ENCODE results near the gene LBHD2.

The LBHD2 gene

DNA sequence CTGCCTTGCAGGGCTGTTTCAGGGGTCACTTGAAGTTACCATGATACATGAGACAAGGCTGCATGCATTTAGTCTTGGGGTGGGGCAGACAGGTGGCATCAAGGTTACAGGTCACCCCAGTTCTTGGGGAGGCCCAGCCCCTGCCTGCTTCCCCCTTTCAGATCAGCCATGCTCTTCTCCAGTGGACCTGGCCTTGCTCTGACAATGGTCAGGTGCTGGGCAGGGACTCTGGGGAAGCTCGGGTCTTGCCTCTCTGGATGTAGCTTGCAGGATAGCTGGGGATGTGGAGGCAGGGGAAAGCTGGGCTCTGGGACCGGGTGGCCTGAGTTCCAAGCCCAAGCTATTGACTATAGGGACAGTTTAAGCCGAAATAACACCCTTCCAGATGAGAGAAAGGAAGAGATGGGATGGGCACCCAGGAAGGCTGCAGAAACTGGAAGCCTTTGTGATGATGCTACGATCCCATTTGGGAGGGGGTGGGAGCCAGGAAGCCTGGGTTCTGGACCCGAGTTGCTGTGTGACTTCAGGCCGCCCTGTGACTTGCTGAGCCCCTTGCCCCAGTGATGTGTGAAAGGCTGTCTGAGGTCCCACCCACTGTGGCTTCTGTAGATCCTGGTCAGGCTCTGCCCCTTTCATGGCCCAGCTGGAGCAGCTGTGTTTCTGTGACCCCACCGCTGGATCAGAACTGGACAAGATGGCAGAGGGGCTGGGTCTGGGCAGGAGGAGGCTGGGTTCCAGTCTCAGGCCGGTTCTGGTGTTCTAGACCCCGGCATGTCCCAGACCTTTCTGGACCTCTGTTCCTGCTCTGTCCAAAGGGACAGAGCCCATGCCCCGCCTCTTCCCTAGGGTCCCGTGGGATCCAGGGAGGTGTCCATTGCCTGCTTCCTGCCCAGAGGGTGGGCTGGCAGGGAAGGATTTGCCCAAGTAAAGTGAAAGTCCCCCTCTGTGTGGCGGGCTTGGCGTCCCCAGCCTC, 41.4 kb downstream of the LBHD2 start:
- DNase-seq (ENCODE audit: low read depth in 1 of 2, low spot score in 1 of 2) = no peak
- TF ChIP-seq GABPA (IDR thresholded peaks at IDR 0.05; ENCODE audit: low read depth) (no peak), POLR2AphosphoS5 (IDR thresholded peaks at IDR 0.05; ENCODE audit: low read depth) (no peak), SPI1 (IDR thresholded peaks at IDR 0.05; ENCODE audit: borderline replicate concordance, low read depth) (no peak)
- TF ChIP-seq, protein P1, sequence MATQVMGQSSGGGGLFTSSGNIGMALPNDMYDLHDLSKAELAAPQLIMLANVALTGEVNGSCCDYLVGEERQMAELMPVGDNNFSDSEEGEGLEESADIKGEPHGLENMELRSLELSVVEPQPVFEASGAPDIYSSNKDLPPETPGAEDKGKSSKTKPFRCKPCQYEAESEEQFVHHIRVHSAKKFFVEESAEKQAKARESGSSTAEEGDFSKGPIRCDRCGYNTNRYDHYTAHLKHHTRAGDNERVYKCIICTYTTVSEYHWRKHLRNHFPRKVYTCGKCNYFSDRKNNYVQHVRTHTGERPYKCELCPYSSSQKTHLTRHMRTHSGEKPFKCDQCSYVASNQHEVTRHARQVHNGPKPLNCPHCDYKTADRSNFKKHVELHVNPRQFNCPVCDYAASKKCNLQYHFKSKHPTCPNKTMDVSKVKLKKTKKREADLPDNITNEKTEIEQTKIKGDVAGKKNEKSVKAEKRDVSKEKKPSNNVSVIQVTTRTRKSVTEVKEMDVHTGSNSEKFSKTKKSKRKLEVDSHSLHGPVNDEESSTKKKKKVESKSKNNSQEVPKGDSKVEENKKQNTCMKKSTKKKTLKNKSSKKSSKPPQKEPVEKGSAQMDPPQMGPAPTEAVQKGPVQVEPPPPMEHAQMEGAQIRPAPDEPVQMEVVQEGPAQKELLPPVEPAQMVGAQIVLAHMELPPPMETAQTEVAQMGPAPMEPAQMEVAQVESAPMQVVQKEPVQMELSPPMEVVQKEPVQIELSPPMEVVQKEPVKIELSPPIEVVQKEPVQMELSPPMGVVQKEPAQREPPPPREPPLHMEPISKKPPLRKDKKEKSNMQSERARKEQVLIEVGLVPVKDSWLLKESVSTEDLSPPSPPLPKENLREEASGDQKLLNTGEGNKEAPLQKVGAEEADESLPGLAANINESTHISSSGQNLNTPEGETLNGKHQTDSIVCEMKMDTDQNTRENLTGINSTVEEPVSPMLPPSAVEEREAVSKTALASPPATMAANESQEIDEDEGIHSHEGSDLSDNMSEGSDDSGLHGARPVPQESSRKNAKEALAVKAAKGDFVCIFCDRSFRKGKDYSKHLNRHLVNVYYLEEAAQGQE (IDR thresholded peaks at IDR 0.05; ENCODE audit: insufficient replicate concordance, low read depth) = no peak
- TF ChIP-seq, protein P2, sequence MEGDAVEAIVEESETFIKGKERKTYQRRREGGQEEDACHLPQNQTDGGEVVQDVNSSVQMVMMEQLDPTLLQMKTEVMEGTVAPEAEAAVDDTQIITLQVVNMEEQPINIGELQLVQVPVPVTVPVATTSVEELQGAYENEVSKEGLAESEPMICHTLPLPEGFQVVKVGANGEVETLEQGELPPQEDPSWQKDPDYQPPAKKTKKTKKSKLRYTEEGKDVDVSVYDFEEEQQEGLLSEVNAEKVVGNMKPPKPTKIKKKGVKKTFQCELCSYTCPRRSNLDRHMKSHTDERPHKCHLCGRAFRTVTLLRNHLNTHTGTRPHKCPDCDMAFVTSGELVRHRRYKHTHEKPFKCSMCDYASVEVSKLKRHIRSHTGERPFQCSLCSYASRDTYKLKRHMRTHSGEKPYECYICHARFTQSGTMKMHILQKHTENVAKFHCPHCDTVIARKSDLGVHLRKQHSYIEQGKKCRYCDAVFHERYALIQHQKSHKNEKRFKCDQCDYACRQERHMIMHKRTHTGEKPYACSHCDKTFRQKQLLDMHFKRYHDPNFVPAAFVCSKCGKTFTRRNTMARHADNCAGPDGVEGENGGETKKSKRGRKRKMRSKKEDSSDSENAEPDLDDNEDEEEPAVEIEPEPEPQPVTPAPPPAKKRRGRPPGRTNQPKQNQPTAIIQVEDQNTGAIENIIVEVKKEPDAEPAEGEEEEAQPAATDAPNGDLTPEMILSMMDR (IDR thresholded peaks at IDR 0.05; ENCODE audit: insufficient read depth, low read length) = no peak
- Histone ChIP-seq H3K27me3 (ENCODE audit: insufficient read depth, poor library complexity, severe bottlenecking) (no peaks in the 10 kb centered on the region), H3K4me3 (replicated peaks; ENCODE audit: insufficient read depth, low read length) (no peak overlapping the region), H3K27ac (replicated peaks) (no peak overlapping the region)

DNA sequence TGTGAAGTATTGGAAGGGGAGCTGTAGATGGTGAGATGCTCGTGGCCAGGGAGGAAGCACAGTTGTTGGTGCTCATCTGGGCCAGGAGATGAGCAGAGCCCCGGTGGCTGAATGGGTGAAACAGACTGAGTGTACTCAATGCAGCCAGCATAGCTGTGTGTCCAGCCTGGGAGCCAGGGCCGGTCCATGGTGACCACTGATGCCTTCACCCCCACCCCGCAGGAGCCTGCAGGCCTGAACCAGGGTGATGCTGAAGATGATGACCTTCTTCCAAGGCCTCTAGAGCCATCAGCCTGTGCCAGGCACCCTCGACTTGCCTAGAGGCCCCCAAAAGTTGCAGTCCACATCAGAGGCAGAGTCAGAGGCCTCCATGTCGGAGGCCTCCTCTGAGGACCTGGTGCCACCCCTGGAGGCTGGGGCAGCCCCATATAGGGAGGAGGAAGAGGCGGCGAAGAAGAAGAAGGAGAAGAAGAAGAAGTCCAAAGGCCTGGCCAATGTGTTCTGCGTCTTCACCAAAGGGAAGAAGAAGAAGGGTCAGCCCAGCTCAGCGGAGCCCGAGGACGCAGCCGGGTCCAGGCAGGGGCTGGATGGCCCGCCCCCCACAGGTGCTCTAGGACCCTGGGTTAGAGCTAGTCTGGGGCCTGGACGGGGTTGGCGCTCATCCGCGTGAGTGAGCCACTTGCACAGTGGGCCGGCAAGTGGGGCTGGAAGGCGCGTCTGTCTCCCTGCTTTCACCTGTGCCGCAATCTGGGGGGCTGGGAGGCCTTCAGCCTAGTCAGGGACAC, 42.3 kb downstream of the LBHD2 start:
- Histone ChIP-seq H3K4me3 (replicated peaks; ENCODE audit: insufficient read depth, low read length) (no peak overlapping the region), H3K27ac (replicated peaks) (no peak overlapping the region), H3K27me3 (ENCODE audit: insufficient read depth, poor library complexity, severe bottlenecking) (no peaks in the 10 kb centered on the region)
- DNase-seq (ENCODE audit: low read depth in 1 of 2, low spot score in 1 of 2) = no peak
- TF ChIP-seq SPI1 (IDR thresholded peaks at IDR 0.05; ENCODE audit: borderline replicate concordance, low read depth) (no peak), GABPA (IDR thresholded peaks at IDR 0.05; ENCODE audit: low read depth) (no peak), POLR2AphosphoS5 (IDR thresholded peaks at IDR 0.05; ENCODE audit: low read depth) (no peak)
- TF ChIP-seq, protein P2 (IDR thresholded peaks at IDR 0.05; ENCODE audit: insufficient read depth, low read length) = no peak
- TF ChIP-seq, protein P1 (IDR thresholded peaks at IDR 0.05; ENCODE audit: insufficient replicate concordance, low read depth) = no peak

DNA sequence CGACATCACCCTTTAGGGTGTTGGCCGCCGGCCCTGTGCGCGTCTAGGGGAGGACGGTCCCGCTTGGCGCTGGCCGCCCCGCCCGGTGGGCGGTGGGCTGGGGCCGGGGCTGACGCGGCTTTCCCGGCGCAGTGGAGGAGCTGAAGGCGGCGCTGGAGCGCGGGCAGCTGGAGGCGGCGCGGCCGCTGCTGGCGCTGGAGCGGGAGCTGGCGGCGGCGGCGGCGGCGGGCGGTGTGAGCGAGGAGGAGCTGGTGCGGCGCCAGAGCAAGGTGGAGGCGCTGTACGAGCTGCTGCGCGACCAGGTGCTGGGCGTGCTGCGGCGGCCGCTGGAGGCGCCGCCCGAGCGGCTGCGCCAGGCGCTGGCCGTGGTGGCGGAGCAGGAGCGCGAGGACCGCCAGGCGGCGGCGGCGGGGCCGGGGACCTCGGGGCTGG, 42.9 kb downstream of the LBHD2 start:
- H3K27me3 ChIP-seq (ENCODE audit: insufficient read depth, poor library complexity, severe bottlenecking) = no peaks in the 10 kb centered on the region
- H3K4me3 ChIP-seq (replicated peaks; ENCODE audit: insufficient read depth, low read length) = no peak overlapping the region
- TF ChIP-seq, protein P1 (IDR thresholded peaks at IDR 0.05; ENCODE audit: insufficient replicate concordance, low read depth) = no peak
- TF ChIP-seq, protein P2 (IDR thresholded peaks at IDR 0.05; ENCODE audit: insufficient read depth, low read length) = no peak
- TF ChIP-seq GABPA (IDR thresholded peaks at IDR 0.05; ENCODE audit: low read depth) = no peak
- no peak for TF ChIP-seq POLR2AphosphoS5 (IDR thresholded peaks at IDR 0.05; ENCODE audit: low read depth)
- TF ChIP-seq SPI1 (IDR thresholded peaks at IDR 0.05; ENCODE audit: borderline replicate concordance, low read depth) = no peak
- no peak overlapping the region for H3K27ac ChIP-seq (replicated peaks)
- no peak for DNase-seq (ENCODE audit: low read depth in 1 of 2, low spot score in 1 of 2)

Measured in HL-60 (cell line).